SKM-1 treated with dmso at 0.1 percent for 144 hours (cell line): ENCODE results near the gene GALP.
"Not testable (repeated sequence)": the region's sequence is repeated elsewhere in the genome, so short reads cannot be mapped to it uniquely, and the experiment has no call there.

Experiments used
- DNase-seq: peaks from one replicate; lab custom pipeline; 2025; ENCODE audit not compliant: unreplicated experiment; lab: John Stamatoyannopoulos, UW

GALP gene

GRCh38 chr19:56175861-56176307 lies at the start of gene GALP:
TSS of gene GALP (plus strand) at chr19:56176008. CDS start at chr19:56177109, 1,101 bp downstream.
- DNase-seq = not testable (repeated sequence)

DNA sequence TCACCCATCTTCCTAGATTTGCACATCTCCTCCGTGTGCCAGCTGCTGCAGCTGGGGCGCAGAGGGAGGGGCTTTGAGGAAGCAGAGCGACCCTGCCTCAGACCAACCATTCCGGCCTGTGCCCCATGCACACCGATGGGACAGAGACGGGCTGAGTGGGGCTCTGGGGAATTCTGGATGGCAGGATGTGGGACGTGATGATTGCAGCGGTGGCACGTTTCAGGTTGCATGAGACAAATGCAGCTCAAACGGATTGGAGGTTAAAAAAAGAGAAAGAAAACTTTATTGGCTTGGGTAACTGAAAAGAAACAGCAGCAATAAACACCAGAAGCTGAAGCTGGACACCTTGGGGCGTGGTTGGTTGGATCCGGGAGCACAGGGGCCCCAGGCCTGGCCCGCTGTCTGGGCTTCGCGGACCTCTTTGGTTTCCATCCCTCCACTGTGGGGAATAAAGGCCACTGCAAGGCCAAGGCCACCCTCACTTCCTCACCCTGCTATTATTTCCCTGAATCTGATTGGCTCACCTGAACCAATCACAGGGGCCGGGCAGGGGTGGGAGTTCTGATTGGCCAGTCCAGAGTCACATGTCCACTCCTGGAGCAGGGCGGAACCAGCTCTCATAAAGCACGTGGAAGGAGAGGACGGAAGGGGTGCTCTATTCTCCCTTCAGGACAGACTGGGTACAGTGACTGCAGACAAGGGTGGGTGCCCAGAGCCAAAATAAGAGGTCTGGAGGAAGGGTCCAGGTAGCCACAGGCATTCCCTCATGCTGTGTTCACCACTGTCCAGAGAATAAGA lies 48.6 kb upstream of the GALP start:
- DNase-seq = no peak

DNA sequence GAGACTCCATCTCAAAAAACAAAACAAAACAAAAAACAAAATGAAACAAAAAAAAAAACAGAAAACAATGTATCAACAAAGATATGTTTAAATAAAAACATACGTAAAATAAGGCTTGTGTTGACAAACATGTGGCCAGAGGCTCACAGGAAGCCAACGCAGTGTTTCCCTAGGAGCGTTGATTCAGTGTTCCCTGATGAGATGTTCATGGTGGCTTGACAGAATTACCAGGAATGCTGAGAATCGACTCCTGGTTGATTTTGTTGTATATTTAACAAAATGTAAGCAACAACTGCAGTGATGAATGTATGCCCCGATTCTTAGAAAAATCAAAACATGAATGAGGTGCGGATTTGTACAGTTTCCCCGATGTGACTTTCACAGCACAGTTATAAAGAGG lies 45.8 kb upstream of the GALP start:
- DNase-seq = no peak

DNA sequence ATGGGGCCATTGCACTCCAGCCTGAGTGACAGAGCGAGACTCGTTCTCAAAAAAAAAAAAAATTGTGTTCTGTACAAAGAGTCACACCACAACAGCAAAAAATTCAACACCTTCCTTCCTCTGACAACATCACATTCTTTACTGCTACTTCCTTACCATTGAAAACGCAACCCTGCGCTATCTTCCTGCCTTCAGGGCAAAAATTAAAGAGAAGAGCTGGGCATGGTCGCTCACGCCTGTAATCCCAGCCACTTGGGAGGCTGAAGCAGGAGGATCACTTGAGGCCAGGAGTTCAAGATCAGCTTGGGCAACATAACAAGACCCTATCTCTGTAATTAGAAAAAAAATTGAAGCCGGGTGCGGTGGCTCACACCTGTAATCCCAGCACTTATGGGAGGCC lies 44.2 kb upstream of the GALP start:
- no peak for DNase-seq

GRCh38 chr19:56132316-56132822 lies 43.4 kb upstream of the GALP start:
- DNase-seq = no peak

GRCh38 chr19:56133858-56134653 lies 41.8 kb upstream of the GALP start:
- DNase-seq = no peak

DNA sequence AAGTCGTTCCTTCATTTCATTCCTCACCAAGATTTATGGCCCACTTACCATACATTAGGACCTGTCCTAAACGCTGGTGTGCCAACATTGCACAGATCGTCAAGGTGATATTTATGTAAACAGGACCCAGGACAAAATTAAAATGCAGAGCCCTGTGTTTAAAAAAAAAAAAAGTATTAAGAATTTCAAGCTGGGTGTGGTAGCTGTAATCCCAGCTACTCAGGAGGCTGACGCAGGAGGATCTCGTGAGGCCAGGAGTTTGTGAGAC lies 41.2 kb upstream of the GALP start:
- DNase-seq = no peak

DNA sequence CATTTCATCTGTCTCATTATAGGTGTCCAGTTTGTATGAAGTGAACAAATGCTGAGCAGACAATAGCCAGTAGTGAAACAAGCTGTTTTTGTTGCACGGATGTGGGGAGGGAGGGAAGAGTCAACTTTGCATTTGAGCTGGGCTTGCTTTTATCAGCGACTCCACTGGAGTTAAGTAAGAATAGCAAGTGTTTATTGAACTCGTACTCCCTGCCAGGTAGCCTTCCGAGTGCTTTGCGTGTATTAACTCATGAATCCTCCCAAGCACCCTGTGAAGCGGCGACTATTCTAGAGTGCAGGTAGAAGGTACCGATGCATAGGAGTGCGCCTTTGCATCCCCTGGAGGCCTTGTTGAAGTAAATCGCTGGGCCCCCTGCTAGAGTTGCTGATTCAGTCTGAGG lies 39.4 kb upstream of the GALP start:
- no peak for DNase-seq

DNA sequence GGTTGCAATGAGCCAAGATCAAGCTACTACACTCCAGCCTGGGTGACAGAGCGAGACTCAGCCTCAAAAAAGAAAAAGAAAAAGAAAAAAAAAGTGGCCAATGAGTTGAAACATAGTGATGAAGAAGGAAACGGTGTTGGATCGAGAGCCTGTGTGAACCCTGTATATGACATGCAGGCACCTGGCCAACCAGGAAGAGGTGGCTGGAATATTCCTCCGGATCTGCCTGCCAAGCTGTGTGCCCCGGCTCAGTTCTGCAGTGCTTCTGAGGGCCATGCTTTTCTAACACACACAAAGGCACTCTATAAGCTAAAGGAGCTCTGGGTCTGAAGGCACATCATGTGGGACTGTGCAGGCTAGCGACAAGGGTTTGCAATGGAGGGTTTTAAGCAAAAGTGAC lies 38.4 kb upstream of the GALP start:
- no peak for DNase-seq

GRCh38 chr19:56138069-56138468 lies 37.7 kb upstream of the GALP start:
- DNase-seq = no peak

GRCh38 chr19:56139847-56140582 lies 35.8 kb upstream of the GALP start:
- no peak for DNase-seq

GRCh38 chr19:56140583-56141416 lies 35.0 kb upstream of the GALP start, which contains the start of gene ZNF444:
TSS of gene ZNF444 (plus strand) at chr19:56141287. CDS start at chr19:56146912, 5,625 bp downstream.
- peak; percentile 94 for DNase-seq

GRCh38 chr19:56141417-56141993 lies 34.3 kb upstream of the GALP start:
- DNase-seq = no peak

DNA sequence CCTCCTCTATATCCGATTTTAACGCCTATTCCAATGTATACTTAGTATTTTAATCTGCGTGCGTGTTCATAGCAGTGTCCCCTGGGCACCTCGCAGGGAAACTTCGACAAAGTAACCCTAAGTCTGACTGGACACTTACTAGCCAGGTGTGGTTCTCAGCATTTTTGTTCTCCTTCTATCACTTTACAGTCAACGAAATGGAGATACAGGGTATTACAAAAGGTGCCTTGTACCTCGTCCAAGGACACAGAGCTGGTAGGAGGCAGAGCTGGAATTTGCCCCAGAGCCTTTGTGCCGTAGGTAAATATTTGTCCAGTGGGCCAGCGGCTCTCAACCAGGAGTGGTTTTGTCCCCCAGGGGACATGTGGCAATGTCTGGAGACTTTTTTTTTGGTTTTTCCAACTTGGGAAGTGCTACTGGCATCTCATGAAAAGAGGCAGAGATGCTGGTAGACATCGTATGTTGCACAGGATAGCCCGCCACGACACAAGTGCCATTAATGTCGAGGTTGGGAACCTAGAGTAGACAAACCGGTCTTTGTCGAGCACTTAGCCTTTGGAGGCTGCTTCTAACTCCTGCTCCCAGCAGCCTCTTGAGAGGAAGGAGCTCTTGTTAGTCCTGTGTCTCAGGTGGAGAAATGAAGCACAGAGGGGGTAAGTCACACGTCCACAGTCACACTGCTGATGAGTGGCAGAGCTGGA lies 33.6 kb upstream of the GALP start:
- DNase-seq = no peak

- DNase-seq = no peak
Observed at GRCh38 chr19:56142897-56143434, 32.8 kb upstream of the GALP start.

GRCh38 chr19:56144376-56144775 lies 31.4 kb upstream of the GALP start:
- DNase-seq = no peak

GRCh38 chr19:56144831-56145230 lies 31.0 kb upstream of the GALP start:
- DNase-seq = no peak

DNA sequence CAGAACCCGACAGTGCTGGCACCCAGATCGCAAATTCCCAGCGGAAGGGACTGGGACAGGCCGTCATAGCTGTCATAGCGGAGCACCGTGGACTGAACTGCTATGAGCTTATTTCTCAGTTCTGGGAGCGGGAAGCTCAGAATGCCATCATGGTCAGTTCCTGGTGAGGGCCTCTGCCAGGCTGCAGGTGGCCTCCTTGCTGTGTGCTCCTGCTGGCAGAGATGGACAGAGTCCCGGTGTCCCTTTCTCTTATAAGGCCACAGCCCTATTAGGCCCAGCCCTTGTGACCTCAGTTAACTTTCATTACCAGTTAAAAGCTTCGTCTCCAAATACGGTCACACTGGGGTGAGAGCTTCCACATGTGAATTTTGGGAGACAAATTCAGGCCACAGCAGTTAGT lies 30.1 kb upstream of the GALP start:
- DNase-seq = no peak

- DNase-seq = no peak
Observed at GRCh38 chr19:56146904-56147303, 28.9 kb upstream of the GALP start.
